ENCODE measurements around the gene ARRDC2.
"Not testable (repeated sequence)": the region's sequence is repeated elsewhere in the genome, so short reads cannot be mapped to it uniquely, and the experiment has no call there.

ARRDC2 gene

GRCh38 chr19:17977488-17977887, 30.5 kb upstream of the ARRDC2 start:
- TF ChIP-seq, protein P1, sequence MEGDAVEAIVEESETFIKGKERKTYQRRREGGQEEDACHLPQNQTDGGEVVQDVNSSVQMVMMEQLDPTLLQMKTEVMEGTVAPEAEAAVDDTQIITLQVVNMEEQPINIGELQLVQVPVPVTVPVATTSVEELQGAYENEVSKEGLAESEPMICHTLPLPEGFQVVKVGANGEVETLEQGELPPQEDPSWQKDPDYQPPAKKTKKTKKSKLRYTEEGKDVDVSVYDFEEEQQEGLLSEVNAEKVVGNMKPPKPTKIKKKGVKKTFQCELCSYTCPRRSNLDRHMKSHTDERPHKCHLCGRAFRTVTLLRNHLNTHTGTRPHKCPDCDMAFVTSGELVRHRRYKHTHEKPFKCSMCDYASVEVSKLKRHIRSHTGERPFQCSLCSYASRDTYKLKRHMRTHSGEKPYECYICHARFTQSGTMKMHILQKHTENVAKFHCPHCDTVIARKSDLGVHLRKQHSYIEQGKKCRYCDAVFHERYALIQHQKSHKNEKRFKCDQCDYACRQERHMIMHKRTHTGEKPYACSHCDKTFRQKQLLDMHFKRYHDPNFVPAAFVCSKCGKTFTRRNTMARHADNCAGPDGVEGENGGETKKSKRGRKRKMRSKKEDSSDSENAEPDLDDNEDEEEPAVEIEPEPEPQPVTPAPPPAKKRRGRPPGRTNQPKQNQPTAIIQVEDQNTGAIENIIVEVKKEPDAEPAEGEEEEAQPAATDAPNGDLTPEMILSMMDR (conservative IDR thresholded peaks at IDR 0.05; ENCODE audit: low read depth, low read length): no peak
- no peak overlapping the region for H3K4me3 ChIP-seq (ENCODE audit: low read depth, low read length)
- DNase-seq (ENCODE audit: low read depth): no peak

DNA sequence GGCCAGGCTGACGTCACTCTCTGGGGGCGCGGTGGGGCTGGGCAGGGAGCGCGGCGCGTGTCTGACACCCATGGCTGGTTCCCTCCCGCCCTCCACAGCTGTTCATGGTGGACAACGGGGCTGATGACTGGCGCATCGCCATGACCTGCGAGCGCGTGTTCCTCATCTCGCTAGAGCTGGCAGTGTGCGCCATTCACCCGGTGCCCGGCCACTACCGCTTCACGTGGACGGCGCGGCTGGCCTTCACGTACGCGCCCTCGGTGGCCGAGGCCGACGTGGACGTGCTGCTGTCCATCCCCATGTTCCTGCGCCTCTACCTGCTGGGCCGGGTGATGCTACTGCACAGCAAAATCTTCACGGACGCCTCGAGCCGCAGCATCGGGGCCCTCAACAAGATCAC, 26.4 kb upstream of the ARRDC2 start:
- no peak overlapping the region for H3K4me3 ChIP-seq (ENCODE audit: low read depth, low read length)
- TF ChIP-seq, protein P1 (conservative IDR thresholded peaks at IDR 0.05; ENCODE audit: low read depth, low read length): no peak
- DNase-seq (ENCODE audit: low read depth): no peak

- TF ChIP-seq, protein P1 (conservative IDR thresholded peaks at IDR 0.05; ENCODE audit: low read depth, low read length): no peak
- DNase-seq (ENCODE audit: low read depth): no peak
- H3K4me3 ChIP-seq (ENCODE audit: low read depth, low read length): no peak overlapping the region
These were observed 25.5 kb upstream of the ARRDC2 start for GRCh38 chr19:17982430-17982829.

- H3K4me3 ChIP-seq (ENCODE audit: low read depth, low read length): no peak overlapping the region
- DNase-seq (ENCODE audit: low read depth): no peak
- TF ChIP-seq, protein P1 (conservative IDR thresholded peaks at IDR 0.05; ENCODE audit: low read depth, low read length): no peak
These were observed 22.7 kb upstream of the ARRDC2 start for GRCh38 chr19:17985037-17985818.

DNA sequence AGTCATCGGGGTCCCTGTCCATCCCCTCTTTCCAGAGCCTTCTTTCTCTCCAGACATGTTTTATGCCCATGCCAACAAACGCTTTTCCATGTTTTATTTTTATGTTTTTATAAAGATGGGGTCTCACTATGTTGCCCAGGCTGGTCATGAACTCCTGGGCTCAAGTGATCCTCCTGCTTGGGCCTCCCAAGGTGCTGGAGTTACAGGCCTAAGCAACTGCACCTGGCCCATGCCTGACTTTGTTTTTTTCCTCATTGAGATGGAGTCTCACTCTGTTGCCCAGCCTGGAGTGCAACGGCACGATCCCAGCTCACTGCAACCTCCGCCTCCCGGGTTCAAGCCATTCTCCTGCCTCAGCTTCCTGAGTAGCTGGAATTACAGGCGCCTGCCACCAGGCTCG, 21.4 kb upstream of the ARRDC2 start:
- not testable (repeated sequence) for H3K4me3 ChIP-seq (ENCODE audit: low read depth, low read length); DNase-seq (ENCODE audit: low read depth)

DNA sequence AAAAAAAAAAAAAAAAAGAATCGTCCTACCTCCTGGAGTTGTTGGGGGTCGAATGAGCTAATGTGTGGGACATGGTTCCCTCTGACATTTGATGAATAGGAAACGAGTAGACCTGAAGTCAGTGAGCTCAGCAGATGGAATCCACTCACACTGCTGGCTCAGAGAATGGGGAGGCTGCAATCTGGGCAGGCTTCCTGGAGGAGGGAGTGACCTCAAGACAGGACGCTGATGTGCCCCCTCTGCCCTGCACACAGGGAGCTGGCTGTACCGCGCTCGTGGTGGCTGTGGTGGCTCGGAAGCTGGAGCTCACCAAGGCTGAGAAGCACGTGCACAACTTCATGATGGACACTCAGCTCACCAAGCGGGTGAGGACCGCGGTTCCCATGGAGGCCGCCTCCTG, 19.8 kb upstream of the ARRDC2 start:
- no peak for DNase-seq (ENCODE audit: low read depth)
- no peak overlapping the region for H3K4me3 ChIP-seq (ENCODE audit: low read depth, low read length)
- TF ChIP-seq, protein P1 (conservative IDR thresholded peaks at IDR 0.05; ENCODE audit: low read depth, low read length): no peak

DNA sequence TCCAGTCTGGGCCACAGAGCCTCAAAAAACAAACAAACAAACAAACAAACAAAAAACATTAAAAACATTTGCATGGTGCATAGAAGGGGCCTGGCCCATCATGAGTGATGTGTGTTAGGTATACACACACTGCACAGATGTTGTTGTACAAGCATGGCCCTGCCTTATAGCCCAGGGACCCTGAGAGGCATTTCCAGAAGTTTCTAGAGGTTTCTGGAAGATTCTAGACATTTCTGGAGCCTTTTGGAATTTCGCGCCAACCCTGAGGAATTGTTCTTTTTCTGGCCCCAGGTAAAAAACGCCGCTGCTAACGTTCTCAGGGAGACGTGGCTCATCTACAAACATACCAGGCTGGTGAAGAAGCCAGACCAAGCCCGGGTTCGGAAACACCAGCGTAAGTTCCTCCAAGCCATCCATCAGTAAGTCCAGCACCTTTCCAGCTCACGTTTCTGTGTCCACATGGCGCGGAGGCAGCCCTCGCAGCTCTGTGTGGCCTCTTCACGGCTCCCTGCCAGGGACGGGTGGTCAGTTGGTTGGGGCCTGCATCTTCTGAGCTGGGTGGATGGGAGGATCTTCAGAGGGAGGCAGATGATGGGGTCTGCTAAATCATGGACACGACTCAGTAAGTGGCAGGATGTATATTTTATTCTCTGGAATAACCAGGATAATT, 18.4 kb upstream of the ARRDC2 start:
- no peak for DNase-seq (ENCODE audit: low read depth)
- TF ChIP-seq, protein P1 (conservative IDR thresholded peaks at IDR 0.05; ENCODE audit: low read depth, low read length): no peak
- H3K4me3 ChIP-seq (ENCODE audit: low read depth, low read length): no peak overlapping the region
